Glomerular visceral epithelial cell (primary cell): ENCODE results near the gene KLHL4.
"Not testable (repeated sequence)": the region's sequence is repeated elsewhere in the genome, so short reads cannot be mapped to it uniquely, and the experiment has no call there.

Experiments
- DNase-seq: peaks from one replicate; pipeline ENCODE4 v3.0.0-alpha.2; 2016; ENCODE audit errors: extremely low spot score

Gene KLHL4

GRCh38 chrX:87517571-87518141 lies at the start of gene KLHL4:
KLHL4 (plus strand) TSS chrX:87517802; CDS start chrX:87517894, 92 bp downstream.
- peak; percentile 77 for DNase-seq

GRCh38 chrX:87468941-87469340 lies 48.7 kb upstream of the KLHL4 start:
- DNase-seq = no peak

DNA sequence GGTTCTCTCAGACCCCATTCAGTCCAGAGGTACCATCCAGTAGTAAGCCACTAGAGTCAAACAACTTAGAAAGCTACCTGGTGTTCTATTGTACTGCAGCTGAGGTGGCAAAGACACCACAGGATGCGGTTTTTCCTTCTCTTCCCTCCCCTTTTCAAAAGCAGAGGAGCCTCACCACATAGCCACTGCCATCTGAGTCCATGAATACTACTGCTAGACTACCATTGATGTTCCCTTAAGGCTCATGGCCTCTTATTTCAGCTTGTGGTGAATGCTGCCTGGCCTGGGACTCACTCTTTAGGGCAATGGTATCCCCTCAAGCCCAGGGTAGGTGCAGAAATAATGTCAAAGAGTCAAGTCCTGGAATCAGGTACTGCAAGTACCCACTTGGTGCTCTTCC lies 41.8 kb upstream of the KLHL4 start:
- DNase-seq = no peak

GRCh38 chrX:87478703-87479102 lies 38.9 kb upstream of the KLHL4 start:
- DNase-seq = not testable (repeated sequence)

- no peak for DNase-seq
Observed at GRCh38 chrX:87489071-87489470, 28.5 kb upstream of the KLHL4 start.

GRCh38 chrX:87515836-87516235 lies 1.8 kb upstream of the KLHL4 start:
- no peak for DNase-seq

DNA sequence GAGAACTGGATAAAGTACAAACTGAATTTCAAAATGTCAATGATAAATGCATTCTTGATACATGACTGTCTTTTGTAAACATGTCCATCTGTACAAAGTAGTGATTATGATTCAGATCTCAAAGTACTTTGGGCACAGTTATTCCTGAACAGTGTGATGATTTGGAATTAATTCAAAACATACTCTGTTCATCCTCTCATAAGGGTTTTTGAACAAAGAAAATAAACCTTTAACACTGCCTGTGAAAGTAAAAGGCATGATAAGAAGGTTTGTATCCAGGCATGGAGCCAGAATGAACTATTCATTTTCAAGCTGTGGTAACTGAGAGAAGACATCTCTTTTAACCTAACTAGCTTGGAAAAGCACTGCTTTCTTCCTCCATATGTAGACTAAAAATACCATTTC lies 883 bp upstream of the KLHL4 start:
- peak; percentile 37 for DNase-seq

- DNase-seq = no peak
Observed at GRCh38 chrX:87518504-87518903, 902 bp downstream of the KLHL4 start.

DNA sequence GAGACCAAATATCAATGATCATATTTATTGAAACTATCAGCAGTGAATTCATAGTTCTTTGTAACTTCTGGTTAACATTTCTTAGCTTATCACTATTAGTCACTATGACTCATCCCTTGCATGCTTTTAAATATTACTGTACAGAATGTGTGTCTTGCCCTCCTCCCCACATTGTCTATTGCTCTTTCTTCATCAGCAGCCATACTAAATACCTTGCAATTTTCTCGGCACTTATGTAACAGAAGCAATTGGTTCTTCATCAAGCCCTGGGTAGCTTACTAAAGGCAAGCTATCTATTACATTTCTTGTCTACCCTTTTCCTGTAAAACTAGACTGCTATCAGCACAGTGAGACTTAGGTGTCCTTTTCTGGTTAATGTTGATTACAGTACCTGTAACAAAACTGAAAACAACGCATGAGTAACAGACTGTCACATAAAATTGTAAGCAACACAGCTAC lies 8.2 kb downstream of the KLHL4 start:
- peak; percentile 38 for DNase-seq

GRCh38 chrX:87526281-87526680 lies 8.7 kb downstream of the KLHL4 start:
- no peak for DNase-seq

GRCh38 chrX:87528487-87528886 lies 10.9 kb downstream of the KLHL4 start:
- DNase-seq = no peak

- DNase-seq = no peak
Observed at GRCh38 chrX:87571964-87572363, 54.4 kb downstream of the KLHL4 start.

- no peak for DNase-seq
Observed at GRCh38 chrX:87572901-87573300, 55.3 kb downstream of the KLHL4 start.

DNA sequence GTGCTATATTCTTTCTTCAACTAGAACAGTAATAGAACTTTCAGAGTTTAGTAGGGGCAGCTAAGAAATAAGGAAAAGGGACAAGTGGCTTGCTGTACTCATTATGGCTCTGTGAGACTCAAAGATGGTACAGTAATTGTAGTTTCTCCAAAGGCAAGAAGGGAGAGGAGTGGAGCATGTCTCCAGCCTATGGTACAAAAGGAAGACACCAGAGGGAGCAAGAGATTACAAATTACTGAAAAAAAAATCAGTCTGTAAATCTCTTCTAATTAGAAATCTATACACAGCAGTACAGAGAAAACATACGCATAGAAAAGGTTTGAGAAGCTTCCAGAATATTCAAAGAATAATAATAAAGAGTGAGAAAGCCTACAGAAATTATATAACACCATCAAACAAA lies 61.4 kb downstream of the KLHL4 start:
- no peak for DNase-seq

GRCh38 chrX:87580862-87581261 lies 63.3 kb downstream of the KLHL4 start:
- no peak for DNase-seq

DNA sequence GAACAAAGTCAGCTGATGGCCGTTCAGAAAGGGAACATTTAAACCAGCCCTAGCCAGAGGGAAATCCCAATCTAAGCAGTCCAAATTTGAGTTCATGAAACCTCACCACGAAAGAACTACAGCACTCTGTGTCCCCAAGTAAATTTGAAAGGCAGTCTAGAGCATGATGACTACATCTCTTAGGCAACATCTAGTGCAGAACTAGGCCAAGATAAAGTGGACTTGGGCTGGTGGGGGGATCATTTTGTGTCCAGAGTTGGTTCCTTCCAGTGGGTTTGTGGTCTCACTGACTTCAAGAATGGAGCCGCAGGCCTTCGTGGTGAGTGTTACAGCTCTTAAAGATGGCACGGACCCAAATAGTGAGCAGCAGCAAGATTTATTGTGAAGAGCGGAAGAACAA lies 64.9 kb downstream of the KLHL4 start:
- DNase-seq = no peak

DNA sequence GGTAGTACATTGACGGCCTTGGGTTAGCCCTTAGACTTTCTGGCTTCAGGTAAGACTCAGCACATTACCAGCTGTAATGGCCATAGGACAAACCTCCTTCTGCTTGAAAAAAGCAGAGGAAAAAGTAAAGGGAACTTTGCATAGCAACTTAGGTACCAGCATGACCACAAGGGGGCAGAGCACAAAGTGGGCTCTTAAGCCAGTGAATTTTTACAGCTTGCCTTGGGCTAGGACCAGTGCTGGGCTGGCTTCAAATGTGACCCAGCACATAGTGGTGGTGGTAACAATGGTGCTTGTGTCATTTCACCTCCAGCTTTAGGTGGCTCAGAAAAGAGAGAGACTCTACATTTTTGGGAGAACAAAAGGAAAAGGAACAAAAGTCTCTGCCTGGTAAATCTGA lies 66.1 kb downstream of the KLHL4 start:
- DNase-seq = no peak

DNA sequence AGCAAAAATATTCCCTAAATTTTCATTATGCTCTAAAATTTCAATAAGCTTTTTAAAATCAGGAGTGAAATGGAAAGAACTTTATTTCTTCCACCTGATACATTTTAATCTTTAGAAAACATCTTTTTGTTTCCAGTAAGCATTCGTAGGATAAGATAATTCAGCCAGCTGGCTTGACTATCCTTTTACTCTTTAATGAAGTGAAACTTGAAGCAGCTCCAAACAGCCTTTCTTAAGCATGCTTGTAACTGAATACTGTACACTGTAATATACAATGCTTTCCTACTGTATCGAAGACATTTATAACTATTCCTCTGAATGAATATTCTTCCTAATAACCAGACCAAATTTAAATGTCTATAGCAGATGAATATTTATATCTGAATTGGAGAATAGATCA lies 98.8 kb downstream of the KLHL4 start:
- no peak for DNase-seq

DNA sequence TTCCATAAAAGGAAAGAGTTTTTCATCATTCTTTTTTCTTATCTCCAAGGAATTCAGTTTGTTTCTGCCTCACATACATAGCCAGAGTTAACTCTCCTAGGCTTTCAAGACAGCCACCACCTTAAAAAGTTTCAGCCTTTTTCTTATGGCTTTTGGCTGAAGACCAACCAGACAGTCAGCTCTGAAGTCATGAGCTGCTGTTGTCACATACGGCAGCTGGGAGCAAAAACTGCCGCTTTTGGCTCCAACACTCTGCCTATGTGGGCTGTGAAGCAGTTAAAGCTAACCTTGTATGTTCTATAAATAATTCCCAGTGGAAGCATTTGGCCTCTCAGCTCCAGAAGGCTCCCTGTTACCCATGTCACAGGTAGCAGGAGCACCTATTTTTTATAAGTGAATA lies 104.1 kb downstream of the KLHL4 start:
- DNase-seq = no peak

DNA sequence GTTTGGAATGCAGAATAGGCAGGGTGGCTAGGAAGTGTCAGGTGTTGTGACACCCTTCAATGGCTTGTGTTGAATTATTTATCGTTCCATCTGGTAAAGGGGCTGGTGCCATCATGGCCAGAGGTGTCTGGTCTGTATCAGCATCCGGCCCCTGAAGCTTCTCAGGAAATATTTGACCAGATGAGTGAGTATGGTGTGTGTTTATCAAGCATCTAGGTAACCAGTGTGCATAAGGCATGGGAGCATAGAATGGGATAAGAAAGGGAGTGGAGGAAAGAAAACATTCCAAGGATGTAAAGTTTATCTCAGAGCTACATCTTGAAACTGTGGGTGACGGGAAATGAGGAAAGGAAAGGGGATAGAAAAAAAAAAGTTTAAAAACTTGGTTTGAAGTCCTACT lies 109.4 kb downstream of the KLHL4 start:
- DNase-seq = no peak

- DNase-seq = no peak
Observed at GRCh38 chrX:87634361-87634760, 116.8 kb downstream of the KLHL4 start.

- DNase-seq = no peak
Observed at GRCh38 chrX:87636533-87636932, 118.9 kb downstream of the KLHL4 start.

GRCh38 chrX:87641439-87641838 lies 123.8 kb downstream of the KLHL4 start:
- DNase-seq = not testable (repeated sequence)

- DNase-seq = no peak
Observed at GRCh38 chrX:87661761-87662160, 144.2 kb downstream of the KLHL4 start.
